ENCODE measurements around the gene COG1. TPM values are rescaled to one million over a fixed set of nuclear protein-coding genes. Genes with fewer than 3 reads are reported as not detected.
A peak's percentile ranks its signal among the peaks of the same experiment; 100 is the strongest.

Gene COG1
- total RNA-seq, 1 donor: 28.1 TPM

DNA sequence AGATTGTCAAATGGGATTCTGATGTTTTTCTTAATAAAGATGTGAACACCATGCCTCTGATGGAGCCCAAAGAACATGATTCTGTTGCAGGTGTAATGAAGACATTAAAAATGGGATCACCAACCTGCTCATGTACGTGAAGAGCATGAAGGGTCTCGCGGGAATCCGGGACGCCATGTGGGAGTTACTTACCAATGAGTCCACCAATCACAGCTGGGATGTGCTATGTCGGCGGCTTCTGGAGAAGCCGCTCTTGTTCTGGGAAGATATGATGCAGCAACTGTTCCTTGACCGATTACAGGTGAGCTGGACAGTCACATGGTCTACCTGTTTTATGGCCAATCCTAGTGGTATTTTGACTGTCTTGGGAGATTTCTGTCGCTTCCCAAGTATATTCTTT, 7.6 kb downstream of the COG1 start:
- no peak for DNase-seq (ENCODE audit: low read depth)
- TF ChIP-seq, protein P1, sequence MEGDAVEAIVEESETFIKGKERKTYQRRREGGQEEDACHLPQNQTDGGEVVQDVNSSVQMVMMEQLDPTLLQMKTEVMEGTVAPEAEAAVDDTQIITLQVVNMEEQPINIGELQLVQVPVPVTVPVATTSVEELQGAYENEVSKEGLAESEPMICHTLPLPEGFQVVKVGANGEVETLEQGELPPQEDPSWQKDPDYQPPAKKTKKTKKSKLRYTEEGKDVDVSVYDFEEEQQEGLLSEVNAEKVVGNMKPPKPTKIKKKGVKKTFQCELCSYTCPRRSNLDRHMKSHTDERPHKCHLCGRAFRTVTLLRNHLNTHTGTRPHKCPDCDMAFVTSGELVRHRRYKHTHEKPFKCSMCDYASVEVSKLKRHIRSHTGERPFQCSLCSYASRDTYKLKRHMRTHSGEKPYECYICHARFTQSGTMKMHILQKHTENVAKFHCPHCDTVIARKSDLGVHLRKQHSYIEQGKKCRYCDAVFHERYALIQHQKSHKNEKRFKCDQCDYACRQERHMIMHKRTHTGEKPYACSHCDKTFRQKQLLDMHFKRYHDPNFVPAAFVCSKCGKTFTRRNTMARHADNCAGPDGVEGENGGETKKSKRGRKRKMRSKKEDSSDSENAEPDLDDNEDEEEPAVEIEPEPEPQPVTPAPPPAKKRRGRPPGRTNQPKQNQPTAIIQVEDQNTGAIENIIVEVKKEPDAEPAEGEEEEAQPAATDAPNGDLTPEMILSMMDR (IDR thresholded peaks at IDR 0.05; ENCODE audit: insufficient read depth, low read length): no peak
- H3K4me3 ChIP-seq (ENCODE audit: low read depth, low read length): no peak overlapping the region

DNA sequence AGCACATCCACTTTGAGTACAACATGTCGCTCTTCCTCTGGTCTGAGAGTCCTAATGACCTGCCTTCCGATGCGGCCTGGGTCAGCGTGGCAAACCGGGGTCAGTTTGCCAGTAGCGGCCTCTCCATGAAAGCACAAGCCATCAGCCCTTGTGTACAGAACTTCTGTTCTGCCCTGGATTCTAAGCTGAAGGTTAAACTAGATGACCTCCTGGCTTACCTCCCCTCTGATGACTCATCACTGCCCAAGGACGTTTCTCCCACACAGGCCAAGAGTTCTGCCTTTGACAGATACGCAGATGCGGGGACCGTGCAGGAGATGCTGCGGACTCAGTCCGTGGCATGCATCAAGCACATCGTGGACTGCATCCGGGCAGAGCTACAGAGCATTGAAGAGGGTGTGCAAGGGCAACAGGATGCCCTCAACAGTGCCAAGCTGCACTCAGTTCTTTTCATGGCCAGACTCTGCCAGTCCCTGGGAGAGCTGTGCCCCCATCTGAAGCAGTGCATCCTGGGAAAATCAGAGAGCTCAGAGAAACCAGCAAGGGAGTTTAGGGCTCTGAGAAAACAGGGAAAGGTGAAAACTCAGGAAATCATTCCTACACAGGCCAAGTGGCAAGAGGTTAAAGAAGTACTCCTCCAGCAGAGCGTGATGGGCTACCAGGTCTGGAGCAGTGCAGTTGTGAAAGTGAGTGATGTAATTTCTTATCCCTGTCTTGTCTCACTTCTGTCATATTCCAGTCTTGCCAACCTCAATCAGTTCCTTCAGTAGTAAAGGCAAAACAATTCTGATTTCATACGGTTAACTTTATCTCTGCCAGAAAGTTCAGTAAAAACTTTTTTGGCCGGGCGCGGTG, 8.6 kb downstream of the COG1 start:
- H3K4me3 ChIP-seq (ENCODE audit: low read depth, low read length): no peak overlapping the region
- DNase-seq (ENCODE audit: low read depth): no peak
- TF ChIP-seq, protein P1 (IDR thresholded peaks at IDR 0.05; ENCODE audit: insufficient read depth, low read length): no peak

DNA sequence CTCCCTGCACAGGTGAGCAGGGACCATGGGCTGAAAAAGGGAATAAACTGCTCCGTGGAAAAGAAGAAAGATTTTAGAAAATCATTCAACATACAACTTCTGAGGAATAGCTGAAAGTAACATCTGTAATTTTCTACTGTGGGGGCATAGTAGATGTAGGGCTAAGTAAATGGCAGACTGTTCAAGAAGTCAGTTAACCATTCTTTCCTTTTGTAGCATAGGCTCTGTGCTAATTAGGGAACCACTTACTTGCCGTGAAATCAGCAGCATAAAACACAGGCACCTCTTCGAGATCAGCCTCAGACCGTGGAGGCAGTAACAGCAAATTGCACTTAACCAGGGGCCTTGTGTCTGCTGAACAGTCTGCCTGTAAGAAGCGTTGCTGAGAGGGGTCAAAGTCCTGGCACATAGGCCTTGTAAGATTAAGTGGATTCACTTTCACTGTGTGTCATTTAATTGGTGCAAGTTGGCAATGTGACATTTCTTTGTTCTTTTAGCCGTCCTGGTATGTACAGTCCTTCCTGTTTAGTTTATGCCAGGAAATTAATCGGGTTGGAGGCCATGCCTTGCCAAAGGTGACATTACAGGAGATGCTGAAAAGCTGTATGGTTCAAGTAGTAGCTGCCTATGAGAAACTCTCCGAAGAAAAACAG, 10.4 kb downstream of the COG1 start:
- TF ChIP-seq, protein P1 (IDR thresholded peaks at IDR 0.05; ENCODE audit: insufficient read depth, low read length): no peak
- peak; percentile 51 for DNase-seq (ENCODE audit: low read depth)
- H3K4me3 ChIP-seq (ENCODE audit: low read depth, low read length): no peak overlapping the region

DNA sequence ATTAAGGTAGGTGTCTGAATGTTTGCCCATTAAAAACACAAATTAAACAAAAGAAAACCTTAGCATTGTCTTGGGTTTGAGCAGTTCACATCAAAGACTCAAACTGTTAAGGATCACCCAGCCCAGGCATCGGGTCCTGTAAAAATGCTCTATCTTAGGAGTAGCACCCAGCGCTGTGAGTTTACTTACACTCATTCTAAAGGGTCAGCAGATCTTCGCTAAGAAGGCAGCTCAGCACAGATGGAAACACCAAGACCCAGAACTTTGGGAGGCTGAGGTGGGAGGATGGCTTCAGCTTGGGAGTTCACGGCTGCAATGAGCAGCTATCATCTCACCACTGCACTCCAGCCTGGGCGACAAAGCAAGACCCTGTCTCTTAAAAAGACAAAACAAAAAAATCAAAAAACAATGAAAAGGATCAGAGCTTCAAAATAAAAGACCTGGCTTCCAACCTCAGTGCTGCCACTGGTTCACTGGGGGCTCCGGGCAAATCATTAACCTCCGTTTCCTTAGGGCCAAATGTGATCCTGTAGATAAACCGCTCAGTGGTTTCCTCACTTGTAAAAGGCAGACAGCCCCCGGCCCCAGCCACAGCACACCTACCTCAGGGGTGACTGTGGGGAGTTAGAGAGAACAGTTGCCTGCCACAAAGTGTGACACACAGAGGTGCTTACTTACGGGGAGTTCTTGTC, 11.1 kb downstream of the COG1 start:
- TF ChIP-seq, protein P1 (IDR thresholded peaks at IDR 0.05; ENCODE audit: insufficient read depth, low read length): no peak

DNA sequence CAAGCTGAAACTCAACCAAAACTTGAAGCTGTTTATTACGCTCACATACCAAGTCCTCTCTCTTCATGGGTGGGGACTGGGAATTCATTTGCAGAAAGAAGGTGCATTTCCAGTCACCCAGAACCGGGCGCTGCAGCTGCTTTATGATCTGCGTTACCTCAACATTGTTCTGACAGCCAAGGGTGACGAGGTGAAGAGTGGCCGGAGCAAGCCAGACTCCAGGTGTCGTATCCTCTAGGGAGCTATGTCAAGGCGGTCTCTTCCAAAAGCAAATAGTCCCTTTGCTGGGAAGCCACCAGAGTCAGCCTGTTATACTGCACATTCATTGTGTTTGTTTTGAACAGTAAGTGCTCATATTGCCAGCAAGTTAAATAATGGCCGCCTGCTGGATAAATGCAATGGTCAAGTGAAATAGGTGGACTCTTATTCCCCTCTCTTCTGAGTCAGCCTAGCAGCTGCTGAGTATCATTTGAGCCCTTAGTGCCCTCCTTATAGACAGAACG, 12.7 kb downstream of the COG1 start:
- DNase-seq (ENCODE audit: low read depth): no peak
- TF ChIP-seq, protein P1 (IDR thresholded peaks at IDR 0.05; ENCODE audit: insufficient read depth, low read length): no peak

More for the DNA sequence above, 11.1 kb downstream of the COG1 start:
- no peak for DNase-seq (ENCODE audit: low read depth)
- H3K4me3 ChIP-seq (ENCODE audit: low read depth, low read length): no peak overlapping the region

DNA sequence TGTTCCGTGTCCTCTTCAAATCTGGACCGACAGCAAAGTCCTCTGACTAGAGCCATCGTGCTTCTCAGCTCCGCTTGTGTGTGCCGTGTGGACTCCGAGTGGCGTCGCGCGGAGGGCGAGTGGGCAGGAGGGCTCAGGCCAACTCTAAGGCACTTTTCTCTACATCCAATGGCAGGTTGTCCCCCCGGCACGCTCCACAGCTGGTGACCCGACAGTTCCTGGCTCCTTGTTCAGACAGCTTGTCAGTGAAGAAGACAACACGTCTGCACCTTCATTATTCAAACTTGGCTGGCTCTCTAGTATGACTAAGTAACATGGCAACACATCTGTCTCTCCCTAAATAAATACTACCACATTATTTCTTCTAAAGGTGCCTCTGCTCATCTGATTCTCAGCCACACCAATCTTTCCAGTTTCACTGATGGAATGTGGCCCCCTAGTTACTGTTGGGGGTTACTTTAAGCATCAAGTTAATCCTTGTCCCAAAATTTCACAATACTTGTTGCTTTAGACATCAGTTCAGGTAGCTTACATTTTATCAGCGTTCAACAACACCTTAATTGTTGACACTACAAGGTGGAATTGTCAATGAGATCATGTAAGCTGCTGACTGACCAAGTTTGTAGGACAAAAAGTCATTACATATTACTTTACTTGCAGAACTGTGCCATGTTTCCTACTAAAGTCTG, 15.4 kb downstream of the COG1 start:
- H3K4me3 ChIP-seq (ENCODE audit: low read depth, low read length): no peak overlapping the region
- TF ChIP-seq, protein P1 (IDR thresholded peaks at IDR 0.05; ENCODE audit: insufficient read depth, low read length): no peak
- DNase-seq (ENCODE audit: low read depth): no peak

More for the DNA sequence above, 12.7 kb downstream of the COG1 start:
- no peak overlapping the region for H3K4me3 ChIP-seq (ENCODE audit: low read depth, low read length)
